Lower leg skin (tissue), 4 donors: ENCODE measurements around the gene PREB. TPM values are rescaled to one million over a fixed set of nuclear protein-coding genes. Genes with fewer than 3 reads are reported as not detected.

Experiments used
- DNase-seq, 2 donors: peaks; one replicate each; pipeline ENCODE4 v3.0.0-alpha.2; 2019; ENCODE audit warnings: low spot score in 2 of 2
- H3K4me3 ChIP-seq: fragments of 200-600 bp; sonication (generic); 2 replicates; pipeline ENCODE4 v1.5.1; 2017; ENCODE audit warnings: mild to moderate bottlenecking, low read depth; ENCODE audit not compliant: poor library complexity, severe bottlenecking
- POLR2A ChIP-seq, 2 donors: fragments of 450-650 bp; IDR thresholded peaks; one replicate each; pipeline ENCODE4 v1.6.1; 2016 to 2017; ENCODE audit warnings: antibody characterized with exemption in 2 of 2, mild to moderate bottlenecking in 1 of 2, moderate library complexity in 1 of 2
- WGBS, 2 donors: methylation state at CpG; one replicate each; pipeline ENCODE4 v1.1.5; 2018; 5-methylcytosine and 5-hydroxymethylcytosine counted together
- intact Hi-C: fragments of 100-400 bp; cut with DNase I; formaldehyde crosslinking; loops from one replicate; pipeline ENCODE4 v1.15.0; 2023; ENCODE audit warnings: low total_unique reads
- total RNA-seq, 4 donors: library from RNA; depleted of rRNA; stranded (reverse); fragments of >200 nt; gene quantifications; one replicate each; pipeline ENCODE4 v1.1.0, GENCODE V29; 2016
- TF ChIP-seq, protein P1 (sequence below), 3 donors: fragments of 450-650 bp; IDR thresholded peaks; one replicate each; pipeline ENCODE4 v1.5.1; 2016; ENCODE audit warnings: antibody characterized with exemption in 3 of 3, mild to moderate bottlenecking in 3 of 3, moderate library complexity in 2 of 3

PREB gene
- total RNA-seq, 4 donors from 2014 or later = 41.2 to 76.5 (median 53.5) TPM

GRCh38 chr2:27084297-27085061, 50.0 kb downstream of the PREB start:
- 75 to 91% methylated on average over 6 of the region's 6 CpGs for WGBS, 2 donors
- no peak for DNase-seq
- intact Hi-C loops = no loop called here
- no peak overlapping the region for H3K4me3 ChIP-seq
- no peak for TF ChIP-seq POLR2A (IDR thresholded peaks at IDR 0.05)
- TF ChIP-seq, protein P1, sequence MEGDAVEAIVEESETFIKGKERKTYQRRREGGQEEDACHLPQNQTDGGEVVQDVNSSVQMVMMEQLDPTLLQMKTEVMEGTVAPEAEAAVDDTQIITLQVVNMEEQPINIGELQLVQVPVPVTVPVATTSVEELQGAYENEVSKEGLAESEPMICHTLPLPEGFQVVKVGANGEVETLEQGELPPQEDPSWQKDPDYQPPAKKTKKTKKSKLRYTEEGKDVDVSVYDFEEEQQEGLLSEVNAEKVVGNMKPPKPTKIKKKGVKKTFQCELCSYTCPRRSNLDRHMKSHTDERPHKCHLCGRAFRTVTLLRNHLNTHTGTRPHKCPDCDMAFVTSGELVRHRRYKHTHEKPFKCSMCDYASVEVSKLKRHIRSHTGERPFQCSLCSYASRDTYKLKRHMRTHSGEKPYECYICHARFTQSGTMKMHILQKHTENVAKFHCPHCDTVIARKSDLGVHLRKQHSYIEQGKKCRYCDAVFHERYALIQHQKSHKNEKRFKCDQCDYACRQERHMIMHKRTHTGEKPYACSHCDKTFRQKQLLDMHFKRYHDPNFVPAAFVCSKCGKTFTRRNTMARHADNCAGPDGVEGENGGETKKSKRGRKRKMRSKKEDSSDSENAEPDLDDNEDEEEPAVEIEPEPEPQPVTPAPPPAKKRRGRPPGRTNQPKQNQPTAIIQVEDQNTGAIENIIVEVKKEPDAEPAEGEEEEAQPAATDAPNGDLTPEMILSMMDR (IDR thresholded peaks at IDR 0.05) = no peak

GRCh38 chr2:27083410-27084296, 50.8 kb downstream of the PREB start:
- no peak for DNase-seq
- intact Hi-C loops = no loop called here
- TF ChIP-seq, protein P1 (IDR thresholded peaks at IDR 0.05) = no peak
- no peak for TF ChIP-seq POLR2A (IDR thresholded peaks at IDR 0.05)
- no peak overlapping the region for H3K4me3 ChIP-seq
- WGBS, 2 donors = 73 to 76% methylated on average over 16 to 17 of the region's 20 CpGs

DNA sequence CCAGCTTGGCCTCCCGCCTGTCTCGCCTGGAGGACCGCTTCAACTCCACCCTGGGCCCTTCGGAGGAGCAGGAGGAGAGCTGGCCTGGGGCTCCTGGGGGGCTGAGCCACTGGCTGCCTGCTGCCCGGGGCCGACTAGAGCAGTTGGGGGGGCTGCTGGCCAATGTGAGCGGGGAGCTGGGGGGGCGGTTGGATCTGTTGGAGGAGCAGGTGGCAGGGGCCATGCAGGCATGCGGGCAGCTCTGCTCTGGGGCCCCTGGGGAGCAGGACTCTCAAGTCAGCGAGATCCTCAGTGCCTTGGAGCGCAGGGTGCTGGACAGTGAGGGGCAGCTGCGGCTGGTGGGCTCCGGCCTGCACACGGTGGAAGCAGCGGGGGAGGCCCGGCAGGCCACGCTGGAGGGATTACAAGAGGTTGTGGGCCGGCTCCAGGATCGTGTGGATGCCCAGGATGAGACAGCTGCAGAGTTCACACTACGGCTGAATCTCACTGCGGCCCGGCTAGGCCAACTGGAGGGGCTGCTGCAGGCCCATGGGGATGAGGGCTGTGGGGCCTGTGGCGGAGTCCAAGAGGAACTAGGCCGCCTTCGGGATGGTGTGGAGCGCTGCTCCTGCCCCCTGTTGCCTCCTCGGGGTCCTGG, 51.5 kb downstream of the PREB start:
- intact Hi-C loops = no loop called here
- TF ChIP-seq POLR2A (IDR thresholded peaks at IDR 0.05) = no peak
- TF ChIP-seq, protein P1 (IDR thresholded peaks at IDR 0.05) = no peak
- no peak for DNase-seq
- whole genome bisulfite sequencing, 2 donors = 87 to 90% methylated on average over 25 to 26 of the region's 27 CpGs
- no peak overlapping the region for H3K4me3 ChIP-seq

DNA sequence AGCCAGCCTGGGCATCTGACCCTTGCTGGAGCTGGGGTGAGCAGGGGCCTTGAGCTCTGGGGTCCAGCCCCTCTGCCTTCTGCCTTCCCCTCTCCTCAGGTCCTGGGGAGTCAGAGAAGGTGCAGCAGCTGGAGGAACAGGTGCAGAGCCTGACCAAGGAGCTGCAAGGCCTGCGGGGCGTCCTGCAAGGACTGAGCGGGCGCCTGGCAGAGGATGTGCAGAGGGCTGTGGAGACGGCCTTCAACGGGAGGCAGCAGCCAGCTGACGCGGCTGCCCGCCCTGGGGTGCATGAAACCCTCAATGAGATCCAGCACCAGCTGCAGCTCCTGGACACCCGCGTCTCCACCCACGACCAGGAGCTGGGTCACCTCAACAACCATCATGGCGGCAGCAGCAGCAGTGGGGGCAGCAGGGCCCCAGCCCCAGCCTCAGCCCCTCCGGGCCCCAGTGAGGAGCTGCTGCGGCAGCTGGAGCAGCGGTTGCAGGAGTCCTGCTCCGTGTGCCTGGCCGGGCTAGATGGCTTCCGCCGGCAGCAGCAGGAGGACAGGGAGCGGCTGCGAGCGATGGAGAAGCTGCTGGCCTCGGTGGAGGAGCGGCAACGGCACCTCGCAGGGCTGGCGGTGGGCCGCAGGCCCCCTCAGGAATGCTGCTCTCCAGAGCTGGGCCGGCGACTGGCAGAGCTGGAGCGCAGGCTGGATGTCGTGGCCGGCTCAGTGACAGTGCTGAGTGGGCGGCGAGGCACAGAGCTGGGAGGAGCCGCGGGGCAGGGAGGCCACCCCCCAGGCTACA, 52.3 kb downstream of the PREB start:
- H3K4me3 ChIP-seq = no peak overlapping the region
- TF ChIP-seq, protein P1 (IDR thresholded peaks at IDR 0.05) = no peak
- no peak for TF ChIP-seq POLR2A (IDR thresholded peaks at IDR 0.05)
- WGBS, 2 donors = 82 to 87% methylated on average over 33 to 38 of the region's 38 CpGs
- no peak for DNase-seq
- intact Hi-C loops = no loop called here

Other genes with a start within 250 kb of the PREB start
- 10 to 100 TPM; 23.8 to 63.6 (median 35.7) TPM for gene MAPRE3, start 164.0 kb downstream of the PREB start, total RNA-seq
- 10 to 100 TPM; 30.3 to 43.9 (median 32.0) TPM for gene TMEM214, start 101.7 kb downstream of the PREB start, total RNA-seq
- 10 to 100 TPM in 3 of 4 donors, 1 to 10 TPM in 1; 9.4 to 17.0 (median 16.4) TPM for gene AGBL5, start 83.0 kb downstream of the PREB start, total RNA-seq
- 100 to 1,000 TPM; 144 to 236 (median 195) TPM for gene OST4, start 63.0 kb downstream of the PREB start, total RNA-seq
- gene EMILIN1, start 56.0 kb downstream of the PREB start, total RNA-seq = 10 to 100 TPM in 1 of 4 donors, 1 to 10 TPM in 3; 3.6 to 17.9 (median 7.9) TPM
- 10 to 100 TPM in 1 of 4 donors, 1 to 10 TPM in 3; 2.5 to 10.4 (median 3.3) TPM for gene KHK, start 47.9 kb downstream of the PREB start, total RNA-seq
- gene CGREF1, start 15.5 kb downstream of the PREB start, total RNA-seq = 1 to 10 TPM in 1 of 4 donors, under 1 TPM in 3; 0.34 to 2.1 (median 0.48) TPM
- gene ABHD1, start 10.8 kb downstream of the PREB start, total RNA-seq = under 1 TPM in 2 of 4 donors, not detected in 2; 0.57 to 0.94 TPM
- gene PRR30, start 4.8 kb upstream of the PREB start, total RNA-seq = not detected
- gene TCF23, start 14.4 kb upstream of the PREB start, total RNA-seq = not detected
- gene ATRAID, start 77.4 kb upstream of the PREB start, total RNA-seq = 100 to 1,000 TPM; 107 to 121 (median 114) TPM
- 10 to 100 TPM; 11.6 to 24.6 (median 17.0) TPM for gene SLC5A6, start 77.6 kb upstream of the PREB start, total RNA-seq
- gene CAD, start 82.7 kb upstream of the PREB start, total RNA-seq = 10 to 100 TPM in 3 of 4 donors, 1 to 10 TPM in 1; 9.0 to 28.8 (median 17.4) TPM
- gene SLC30A3, start 128.4 kb upstream of the PREB start, total RNA-seq = under 1 TPM in 1 of 4 donors, not detected in 3; 0.15 TPM
- not detected for gene DNAJC5G, start 140.8 kb upstream of the PREB start, total RNA-seq
- gene TRIM54, start 147.8 kb upstream of the PREB start, total RNA-seq = not detected
- 1 to 10 TPM in 2 of 4 donors, under 1 TPM in 1, not detected in 1; 0.84 to 8.8 (median 1.3) TPM for gene UCN, start 173.8 kb upstream of the PREB start, total RNA-seq
- 10 to 100 TPM; 27.2 to 44.8 (median 37.0) TPM for gene MPV17, start 188.5 kb upstream of the PREB start, total RNA-seq
- 100 to 1,000 TPM in 1 of 4 donors, 10 to 100 TPM in 3; 54.3 to 125 (median 62.9) TPM for gene GTF3C2, start 222.1 kb upstream of the PREB start, total RNA-seq
- gene EIF2B4, start 235.7 kb upstream of the PREB start, total RNA-seq = 10 to 100 TPM; 49.3 to 64.3 (median 57.2) TPM
- gene SNX17, start 236.0 kb upstream of the PREB start, total RNA-seq = 100 to 1,000 TPM in 1 of 4 donors, 10 to 100 TPM in 3; 72.3 to 101 (median 80.2) TPM
- 10 to 100 TPM in 3 of 4 donors, 1 to 10 TPM in 1; 8.3 to 14.9 (median 11.5) TPM for gene ZNF513, start 246.1 kb upstream of the PREB start, total RNA-seq